WERI-Rb-1 (cell line): ENCODE measurements around the gene STX1B.
A peak's percentile ranks its signal among the peaks of the same experiment; 100 is the strongest.

Experiments
- DNase-seq: peaks from one replicate; pipeline ENCODE4 v3.0.0-alpha.2; 2020
- H3K27ac ChIP-seq: fragments of 250-450 bp; sonication (Bioruptor Pico); 2 replicates; pipeline ENCODE4 v1.5.1; 2020; ENCODE audit warnings: mild to moderate bottlenecking, moderate library complexity
- H3K27me3 ChIP-seq: fragments of 250-450 bp; sonication (Bioruptor Pico); 2 replicates; pipeline ENCODE4 v1.5.1; 2021; ENCODE audit warnings: mild to moderate bottlenecking, low read depth, moderate library complexity; ENCODE audit not compliant: insufficient read depth, severe bottlenecking
- H3K36me3 ChIP-seq: fragments of 250-450 bp; sonication (Bioruptor Pico); 2 replicates; pipeline ENCODE4 v1.5.1; 2020; ENCODE audit warnings: mild to moderate bottlenecking, moderate library complexity
- H3K4me3 ChIP-seq: 2 replicates; pipeline ENCODE4 v1.5.1; 2011; ENCODE audit warnings: low read depth, mild to moderate bottlenecking, control low read depth, low read length
- H3K9me3 ChIP-seq: fragments of 250-450 bp; sonication (Bioruptor Pico); 2 replicates; pipeline ENCODE4 v1.5.1; 2021; ENCODE audit warnings: mild to moderate bottlenecking, moderate library complexity; ENCODE audit not compliant: severe bottlenecking
- CTCF ChIP-seq: IDR thresholded peaks from 2 replicates; pipeline ENCODE4 v1.5.1; 2011; ENCODE audit warnings: low read depth, mild to moderate bottlenecking, control low read depth, inconsistent platforms, low read length

Gene STX1B

DNA sequence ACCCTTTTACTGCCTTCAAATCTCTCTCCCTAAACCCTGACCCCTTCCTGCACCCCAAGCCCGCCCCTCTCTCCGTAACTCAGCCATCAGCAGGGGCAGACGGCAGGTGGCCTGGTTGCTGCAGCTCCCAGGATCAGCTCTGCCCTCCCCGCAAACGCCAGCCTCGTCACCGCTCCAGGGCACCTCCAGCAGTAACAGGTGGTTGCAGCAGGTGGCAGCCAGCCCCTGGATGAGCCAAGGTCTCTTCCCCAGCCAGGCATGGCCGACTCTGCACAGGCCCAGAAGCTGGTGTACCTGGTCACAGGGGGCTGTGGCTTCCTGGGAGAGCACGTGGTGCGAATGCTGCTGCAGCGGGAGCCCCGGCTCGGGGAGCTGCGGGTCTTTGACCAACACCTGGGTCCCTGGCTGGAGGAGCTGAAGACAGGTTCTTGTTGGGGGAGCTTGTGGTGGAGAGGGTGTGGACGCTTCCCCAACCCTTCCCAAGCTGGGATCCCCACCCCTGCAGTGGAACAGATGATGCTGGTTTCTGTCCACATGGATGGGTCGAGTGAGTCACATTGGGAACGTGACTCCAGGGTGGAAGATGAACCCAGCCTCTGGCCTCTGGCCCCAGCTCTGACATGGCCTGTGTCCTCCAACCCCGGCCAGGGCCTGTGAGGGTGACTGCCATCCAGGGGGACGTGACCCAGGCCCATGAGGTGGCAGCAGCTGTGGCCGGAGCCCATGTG lies 24.9 kb downstream of the STX1B start:
- DNase-seq, result peak; percentile 90
- Histone ChIP-seq H3K9me3 (no peaks in the 10 kb centered on the region), H3K36me3 (peaks cover 45% of the 10 kb centered on the region), H3K27me3 (no peaks in the 10 kb centered on the region), H3K4me3 (peak overlapping the region; percentile 30), H3K27ac (peak overlapping the region; percentile 83)
- TF ChIP-seq CTCF, result peak; percentile 72

DNA sequence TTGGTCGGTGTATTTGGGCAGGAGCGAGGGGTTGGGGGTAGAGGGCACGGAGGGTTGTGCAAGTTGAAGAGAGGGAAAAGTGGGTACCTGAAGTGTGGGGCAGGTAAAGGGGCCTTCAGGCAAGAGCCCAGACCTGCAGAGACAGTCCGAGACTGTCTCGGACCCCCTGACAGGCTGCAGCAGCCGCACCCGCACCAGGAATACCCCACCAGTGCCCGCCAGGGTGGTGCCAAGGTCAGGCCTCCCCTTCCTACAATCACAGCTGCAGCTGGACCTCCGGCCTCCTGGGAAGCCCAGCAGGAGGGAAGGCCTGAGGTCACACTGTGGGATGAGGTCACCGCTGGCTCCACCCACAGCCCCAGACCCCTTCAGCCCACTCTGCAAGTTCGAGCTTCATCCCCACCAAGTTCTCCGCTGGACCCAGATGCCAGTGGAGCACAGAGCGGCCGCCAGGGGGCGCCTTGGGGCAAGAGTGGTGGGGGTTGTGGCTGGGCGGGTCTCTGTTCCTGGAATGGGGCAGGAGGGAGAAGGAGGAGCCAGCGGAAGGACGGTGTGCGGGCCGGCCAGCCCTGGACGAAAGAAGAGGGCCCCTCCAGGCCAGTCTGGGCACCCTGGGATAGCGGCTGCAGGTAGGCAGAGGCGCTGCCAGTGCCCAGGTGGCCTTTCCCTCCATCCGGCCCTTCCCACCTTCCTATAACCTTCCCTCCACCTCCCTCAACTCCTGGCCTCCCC lies 25.6 kb downstream of the STX1B start, which contains the start of gene HSD3B7:
Gene HSD3B7 (plus strand): TSS at position 539 of the 732 bp plus-strand sequence. CDS start 452 bp downstream, outside the sequence.
- H3K27me3 ChIP-seq, result no peaks in the 10 kb centered on the region
- H3K27ac ChIP-seq, result peak within 1 kb of the TSS; percentile 83
- TF ChIP-seq CTCF, result peak; percentile 91
- DNase-seq, result peak; percentile 90
- peak within 1 kb of the TSS; percentile 30 for H3K4me3 ChIP-seq
- peaks cover 52% of the 10 kb centered on the region for H3K36me3 ChIP-seq
- H3K9me3 ChIP-seq, result no peaks in the 10 kb centered on the region

- no peak for TF ChIP-seq CTCF
- Histone ChIP-seq H3K9me3 (no peaks in the 10 kb centered on the region), H3K36me3 (peaks cover 57% of the 10 kb centered on the region), H3K27ac (no peak overlapping the region), H3K27me3 (no peaks in the 10 kb centered on the region), H3K4me3 (no peak overlapping the region)
- DNase-seq, result no peak
These were observed 26.4 kb downstream of the STX1B start for GRCh38 chr16:30983898-30984610.

DNA sequence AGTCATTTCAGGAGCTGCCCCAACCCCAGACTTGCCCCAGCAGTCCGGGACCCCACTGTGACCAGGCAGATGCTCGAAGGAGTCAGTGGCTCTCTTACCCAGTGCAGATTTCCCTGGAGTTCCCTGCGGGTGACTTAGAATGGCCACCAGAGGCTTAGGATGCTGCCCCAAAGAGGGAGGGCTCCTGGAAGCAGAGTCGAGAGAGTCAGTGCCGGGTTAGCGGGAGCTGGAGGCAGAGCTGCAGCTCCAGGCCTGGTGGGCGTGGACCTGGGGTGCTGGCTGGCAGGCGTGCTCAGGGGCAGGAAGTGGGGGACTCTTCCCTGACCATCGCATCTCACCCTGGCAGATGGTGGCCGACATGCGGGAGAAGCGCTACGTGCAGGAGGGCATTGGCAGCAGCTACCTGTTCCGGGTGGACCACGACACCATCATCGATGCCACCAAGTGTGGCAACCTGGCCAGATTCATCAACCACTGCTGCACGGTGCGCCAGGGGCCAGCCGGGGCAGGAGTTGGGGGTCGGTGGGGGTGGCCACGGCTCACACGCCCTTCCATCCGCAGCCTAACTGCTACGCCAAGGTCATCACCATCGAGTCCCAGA lies 27.0 kb downstream of the STX1B start:
- Histone ChIP-seq H3K27ac (no peak overlapping the region), H3K27me3 (no peaks in the 10 kb centered on the region), H3K9me3 (no peaks in the 10 kb centered on the region), H3K4me3 (no peak overlapping the region), H3K36me3 (peaks cover 61% of the 10 kb centered on the region)
- TF ChIP-seq CTCF, result no peak
- no peak for DNase-seq

DNA sequence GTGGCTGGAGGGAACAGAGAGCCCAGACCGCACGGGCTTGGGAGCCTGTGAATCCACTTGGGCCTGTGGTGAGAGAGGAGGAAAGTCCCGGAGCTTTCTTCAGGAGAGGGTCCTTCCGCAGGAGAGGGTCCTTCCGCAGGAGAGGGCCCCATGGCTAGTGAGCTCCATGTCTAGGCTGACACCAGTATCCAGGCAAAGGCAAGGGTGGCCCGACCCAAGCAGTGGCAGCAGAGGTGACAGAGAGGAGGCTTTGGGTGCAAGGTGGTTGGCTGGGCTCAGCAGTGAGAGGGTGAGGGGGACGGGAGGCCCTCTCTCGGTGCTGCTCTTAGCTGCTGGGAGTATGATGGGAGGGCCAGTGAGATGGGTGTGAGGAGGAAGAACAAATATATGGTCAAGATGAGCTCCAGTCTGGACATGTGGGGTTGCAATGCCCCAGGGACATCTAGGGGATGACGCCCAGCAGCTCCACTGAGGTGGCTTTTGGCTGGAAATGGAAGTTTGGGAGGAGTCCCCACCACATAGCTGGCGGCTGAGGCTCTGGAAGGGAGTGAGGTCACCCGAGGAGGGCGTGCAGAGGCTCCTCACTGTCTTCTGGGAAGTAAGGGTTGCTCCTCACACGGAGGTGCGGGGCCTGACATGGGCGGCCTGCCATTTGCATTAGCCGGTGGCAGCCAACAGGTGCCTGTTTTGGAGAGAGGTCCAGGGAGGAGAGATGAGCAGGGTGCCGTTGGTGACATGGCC lies 27.7 kb downstream of the STX1B start:
- no peak for TF ChIP-seq CTCF
- no peaks in the 10 kb centered on the region for H3K9me3 ChIP-seq
- DNase-seq, result no peak
- H3K4me3 ChIP-seq, result no peak overlapping the region
- peaks cover 64% of the 10 kb centered on the region for H3K36me3 ChIP-seq
- H3K27ac ChIP-seq, result no peak overlapping the region
- no peaks in the 10 kb centered on the region for H3K27me3 ChIP-seq
